Stimulated activated CD8-positive, alpha-beta memory T cell treated with anti-CD3 and anti-CD28 coated beads, Interleukin-12 subunit alpha, Interleukin-12 subunit beta, amount 100 ng/mL, for 1 hour (primary cell): ENCODE results near the gene GPR173.

ENCODE experiments used
- DNase-seq: peaks from one replicate; pipeline ENCODE4 v3.0.0-alpha.2; 2020; ENCODE audit warnings: low read depth

The GPR173 gene, protein sequence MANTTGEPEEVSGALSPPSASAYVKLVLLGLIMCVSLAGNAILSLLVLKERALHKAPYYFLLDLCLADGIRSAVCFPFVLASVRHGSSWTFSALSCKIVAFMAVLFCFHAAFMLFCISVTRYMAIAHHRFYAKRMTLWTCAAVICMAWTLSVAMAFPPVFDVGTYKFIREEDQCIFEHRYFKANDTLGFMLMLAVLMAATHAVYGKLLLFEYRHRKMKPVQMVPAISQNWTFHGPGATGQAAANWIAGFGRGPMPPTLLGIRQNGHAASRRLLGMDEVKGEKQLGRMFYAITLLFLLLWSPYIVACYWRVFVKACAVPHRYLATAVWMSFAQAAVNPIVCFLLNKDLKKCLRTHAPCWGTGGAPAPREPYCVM

DNA sequence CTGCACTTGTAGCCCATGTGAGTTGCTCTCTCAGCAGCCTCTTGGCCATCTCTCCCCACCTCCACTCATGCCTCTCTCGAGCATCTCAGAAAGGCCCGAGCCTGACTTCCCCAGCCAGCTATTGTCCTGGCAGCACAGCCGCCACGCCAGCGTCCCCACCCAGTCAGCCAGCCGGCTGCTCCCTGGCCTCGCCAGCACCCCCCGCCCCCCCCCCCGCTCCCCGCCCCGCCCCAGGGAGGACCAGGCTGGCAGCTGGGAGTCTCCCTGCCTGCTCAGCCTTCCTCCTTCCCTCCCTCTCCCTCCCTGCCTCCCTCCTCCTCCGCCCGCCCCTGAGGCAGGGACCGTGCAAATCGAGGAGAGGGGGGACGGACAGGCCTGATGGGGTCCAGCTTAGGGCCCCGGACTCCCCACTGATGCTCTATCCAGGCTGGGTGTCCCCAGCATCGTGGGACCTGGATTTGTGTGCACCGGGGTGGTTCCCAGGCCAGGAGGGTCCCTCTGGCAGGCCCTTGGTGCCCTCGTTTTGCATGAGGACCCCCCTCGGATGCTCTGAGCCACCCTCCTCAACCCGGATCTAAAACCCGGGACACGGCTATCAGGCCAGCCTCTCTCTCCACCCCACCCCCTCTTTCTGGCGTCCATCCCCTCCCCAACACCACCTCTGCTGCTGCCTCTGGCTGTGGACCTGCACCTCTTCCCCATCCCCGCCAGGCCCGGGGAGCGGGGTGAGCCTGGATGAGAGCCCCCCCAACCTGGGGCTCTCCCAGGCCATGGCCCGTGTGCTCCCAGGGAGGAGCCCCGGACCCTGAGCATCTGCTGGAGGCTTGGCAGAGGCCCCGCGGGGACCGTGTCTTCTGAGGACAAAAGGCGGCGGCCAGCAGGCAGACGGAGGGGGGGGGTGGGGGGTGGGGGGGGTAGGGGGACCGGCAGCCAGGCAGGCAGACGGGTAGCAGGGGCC, at the start of gene GPR173:
TSS of gene GPR173 (plus strand) at position 621 of the 958 bp plus-strand sequence. CDS start 27,833 bp downstream, outside the sequence.
- no peak for DNase-seq

DNA sequence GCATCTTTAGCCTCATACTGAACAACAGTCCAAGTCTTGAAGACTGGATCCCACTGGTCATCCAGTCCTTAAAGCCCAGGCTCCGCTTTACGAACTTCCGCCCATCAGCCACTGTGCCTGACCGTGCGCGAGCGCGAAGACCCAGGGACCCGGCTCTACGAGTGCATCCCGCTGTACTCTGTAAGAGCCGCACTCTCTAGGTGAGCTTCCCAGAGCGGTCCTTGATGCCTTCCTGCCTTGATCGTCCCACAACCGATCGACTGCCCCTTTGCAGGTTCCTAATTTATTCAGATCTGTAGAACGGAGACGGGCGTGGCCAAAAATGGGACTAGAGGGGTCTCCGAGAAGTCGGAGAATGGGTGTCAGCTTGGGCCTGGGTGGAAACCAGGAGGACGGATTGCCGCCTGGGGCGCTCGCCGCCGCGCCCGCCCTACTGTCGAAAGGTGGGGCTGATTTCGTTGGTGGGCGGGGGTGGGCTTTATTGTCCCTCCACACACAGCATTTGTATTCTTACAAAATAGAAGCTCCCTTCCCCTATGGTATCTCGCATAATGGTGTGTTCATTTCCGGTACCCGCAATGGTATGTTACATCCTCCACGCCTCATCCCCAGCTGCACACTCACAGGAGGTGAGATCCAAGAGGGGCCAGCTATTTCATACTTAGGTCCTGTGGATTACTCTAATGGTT, 48.0 kb upstream of the GPR173 start:
- DNase-seq: no peak

DNA sequence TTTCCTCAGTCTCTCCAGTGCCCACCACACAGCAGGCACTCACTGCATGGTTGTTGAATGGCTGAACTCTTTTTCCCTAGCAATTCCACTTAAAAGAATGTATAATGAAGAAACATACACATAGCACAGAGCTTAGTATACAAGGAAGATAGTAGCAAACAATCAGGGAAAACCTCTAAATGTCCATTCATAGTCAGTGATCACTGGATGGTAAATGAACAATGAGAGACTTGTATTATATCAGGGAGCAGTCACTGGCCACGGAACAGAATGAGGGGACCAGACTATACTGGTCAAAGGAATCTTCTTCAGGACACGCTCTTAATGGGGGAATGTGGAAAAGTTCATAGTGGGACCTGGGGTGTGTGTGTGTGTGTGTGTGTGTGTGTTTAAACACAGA, 46.6 kb upstream of the GPR173 start:
- no peak for DNase-seq

DNA sequence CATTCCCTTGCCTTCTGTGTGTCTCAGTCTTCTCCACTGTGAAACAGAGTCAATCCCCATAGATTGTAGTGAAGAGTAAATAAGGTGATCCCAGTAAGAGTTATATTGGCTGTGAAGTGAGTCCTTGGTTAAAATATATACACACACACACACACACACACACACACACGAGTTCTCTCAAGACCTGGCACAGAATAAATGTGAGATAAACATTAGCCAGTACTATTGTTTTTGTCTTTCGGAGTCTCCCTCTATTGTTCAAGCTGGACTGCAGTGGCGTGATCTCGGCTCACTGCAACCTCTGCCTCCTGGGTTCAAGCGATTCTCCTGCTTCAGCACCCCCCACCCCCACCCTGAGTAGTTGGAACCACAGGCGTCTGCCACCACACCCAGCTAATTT, 45.5 kb upstream of the GPR173 start:
- no peak for DNase-seq

DNA sequence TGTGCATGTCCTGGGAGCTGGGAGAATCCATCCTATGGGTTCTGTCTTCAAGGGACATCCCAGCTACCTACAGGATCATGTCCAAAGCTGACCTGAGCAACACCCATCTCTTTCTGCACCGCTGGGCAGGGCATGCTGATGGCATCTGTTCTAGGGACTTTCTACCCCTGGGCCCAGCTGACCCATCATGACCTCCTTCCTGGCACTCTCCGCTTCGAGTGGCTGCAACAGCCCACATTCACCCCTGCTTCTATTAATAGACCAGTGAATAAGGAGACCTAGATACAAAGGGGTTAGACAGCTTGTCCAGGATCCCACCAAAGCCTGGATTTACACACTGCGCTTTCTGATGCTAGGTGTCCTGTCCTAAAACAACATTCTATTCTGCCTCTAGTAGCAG, 44.6 kb upstream of the GPR173 start:
- no peak for DNase-seq

DNA sequence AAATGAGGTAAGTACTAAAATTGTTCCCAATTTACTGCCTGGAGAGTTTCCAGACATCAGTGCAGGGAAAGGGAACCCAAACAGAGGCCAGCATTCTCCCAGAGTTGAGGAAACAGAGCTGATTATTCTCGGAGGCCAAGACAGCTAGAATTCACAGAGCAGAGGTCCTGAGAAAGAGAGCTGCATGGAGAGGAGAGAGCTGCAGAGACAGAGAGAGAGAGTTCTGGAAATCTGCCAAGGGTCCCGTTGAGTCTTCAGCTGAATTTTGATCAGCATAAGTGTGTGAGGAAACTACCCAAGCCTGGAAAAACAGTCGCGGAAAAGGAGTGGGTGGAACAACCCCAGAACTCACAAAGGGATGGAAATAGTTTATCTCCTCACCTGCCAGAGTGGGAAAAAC, 43.8 kb upstream of the GPR173 start:
- no peak for DNase-seq

DNA sequence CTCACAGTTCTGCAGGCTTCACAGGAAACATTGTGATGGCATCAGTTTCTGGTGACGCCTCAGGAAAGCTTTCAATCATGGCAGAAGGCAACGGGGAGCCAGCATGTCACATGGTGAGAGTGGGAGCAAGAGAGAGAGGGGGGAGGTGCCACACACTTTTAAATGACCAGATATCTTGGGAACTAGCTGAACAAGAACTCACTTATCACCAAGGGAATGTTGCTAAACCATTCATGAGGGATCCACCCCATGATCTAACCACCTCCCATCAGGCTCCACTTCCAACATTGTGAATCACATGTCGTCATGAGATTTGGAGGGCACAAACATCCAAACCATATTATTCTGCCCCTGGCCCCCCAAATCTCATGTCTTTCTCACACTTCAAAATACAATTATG, 43.3 kb upstream of the GPR173 start:
- DNase-seq: no peak

DNA sequence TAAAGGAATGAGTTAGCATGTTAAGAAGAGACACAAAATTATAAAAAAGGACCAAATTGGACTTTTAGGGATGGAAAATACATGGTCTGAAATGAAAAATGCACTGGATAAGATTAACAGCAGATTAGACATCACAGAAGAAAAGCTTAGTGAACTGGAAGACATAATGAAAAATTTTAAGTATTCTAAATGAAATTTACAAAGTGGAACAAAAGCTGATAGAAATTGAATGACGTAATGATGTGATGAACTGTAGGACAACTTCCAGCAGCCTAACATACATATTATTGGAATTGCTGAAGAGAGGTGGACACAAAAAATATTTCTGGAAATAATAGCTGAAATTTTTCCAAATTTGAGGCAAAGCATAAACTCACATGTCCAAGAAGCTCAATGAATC, 39.6 kb upstream of the GPR173 start:
- no peak for DNase-seq

DNA sequence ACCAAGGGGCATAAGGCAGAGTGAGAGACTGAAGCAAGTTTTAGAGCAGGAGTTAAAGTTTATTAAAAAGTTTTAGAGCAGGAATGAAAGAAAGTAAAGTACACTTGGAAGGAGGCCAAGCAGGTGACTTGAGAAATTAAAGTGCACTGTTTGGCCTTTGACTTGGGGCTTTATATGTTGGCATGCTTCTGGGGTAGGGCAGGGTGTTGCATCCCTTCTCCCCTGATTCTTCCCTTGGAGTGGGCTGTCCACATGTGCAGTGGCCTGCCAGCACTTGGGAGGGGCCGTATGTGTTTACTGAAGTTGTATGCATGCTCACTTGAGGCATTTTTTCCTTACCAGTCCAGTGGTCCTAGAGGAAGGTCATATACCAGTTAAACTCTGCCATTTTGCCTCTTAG, 35.3 kb upstream of the GPR173 start:
- DNase-seq: no peak

DNA sequence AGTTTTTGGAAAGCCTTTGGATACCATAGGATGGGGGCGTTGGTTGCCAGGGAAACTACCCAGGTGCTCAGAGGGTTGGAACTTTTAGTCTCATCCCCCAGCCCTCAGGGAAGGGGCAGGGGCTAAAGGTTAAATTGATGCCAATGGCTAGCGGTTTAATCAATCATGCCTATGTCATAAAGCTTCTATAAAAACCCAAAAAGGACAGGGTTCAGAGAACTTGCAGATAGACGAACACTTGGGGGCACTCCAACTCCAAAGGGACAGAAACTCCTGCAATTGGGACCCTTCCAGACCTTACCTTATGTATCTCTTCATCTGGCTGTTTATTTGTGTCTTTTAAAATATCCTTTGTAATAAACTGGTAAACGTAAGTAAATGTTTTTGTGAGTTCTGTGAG, 30.0 kb upstream of the GPR173 start:
- DNase-seq: no peak

DNA sequence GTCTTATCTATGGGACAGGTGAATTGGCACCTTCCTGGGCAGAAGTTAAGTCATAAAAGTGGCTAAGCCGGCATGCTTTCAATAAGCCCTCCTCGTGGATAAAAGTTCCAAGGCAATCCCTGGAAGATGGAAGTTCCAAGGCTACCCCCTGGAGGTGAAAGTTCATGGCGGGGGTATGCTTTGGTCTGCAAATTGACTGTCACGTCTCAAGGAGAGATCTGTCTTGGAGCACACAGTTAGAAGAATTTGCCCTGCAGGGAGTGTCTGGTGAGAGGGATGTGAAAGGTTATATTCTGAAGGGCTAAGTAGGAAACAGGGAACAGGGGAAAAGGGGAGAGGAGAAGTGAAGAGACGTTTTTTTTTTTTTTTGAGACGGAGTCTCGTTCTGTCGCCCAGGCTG, 26.2 kb upstream of the GPR173 start:
- DNase-seq: no peak

DNA sequence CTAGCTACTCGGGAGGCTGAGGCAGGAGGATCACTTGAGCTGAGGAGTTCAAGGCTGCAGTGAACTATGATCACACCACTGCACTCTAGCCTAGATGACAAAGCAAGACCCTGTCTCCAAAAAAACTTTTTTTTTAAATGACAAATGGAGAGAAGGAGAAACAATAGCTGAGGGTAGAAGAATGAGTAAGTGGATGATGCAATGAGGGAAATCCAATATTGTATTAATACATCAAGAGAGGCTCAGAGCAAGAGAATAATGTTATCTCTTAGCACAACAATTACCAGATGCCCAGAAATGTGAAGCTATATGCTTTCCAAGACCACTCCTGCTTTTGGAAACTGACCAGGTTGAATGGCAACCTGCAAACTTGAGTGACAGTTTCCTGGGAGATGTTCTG, 19.9 kb upstream of the GPR173 start:
- no peak for DNase-seq

DNA sequence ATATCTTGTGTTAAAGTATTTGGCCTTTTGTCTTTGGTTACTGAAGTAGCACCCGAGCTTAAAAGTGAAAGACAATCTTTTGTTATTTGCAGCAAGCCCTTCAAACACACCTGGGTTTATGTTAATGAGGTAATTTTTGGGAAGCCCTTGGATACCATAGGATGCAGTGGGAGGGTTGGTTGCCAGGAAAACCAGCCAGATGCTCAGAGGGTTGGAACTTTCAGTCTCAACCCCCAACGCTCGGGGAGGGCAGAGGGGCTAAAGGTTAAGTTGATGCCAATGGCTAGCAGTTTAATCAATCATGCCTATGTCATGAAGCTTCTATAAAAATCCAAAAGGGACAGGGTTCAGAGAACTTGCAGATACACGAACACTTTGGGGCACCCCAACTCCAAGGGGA, 17.2 kb upstream of the GPR173 start:
- no peak for DNase-seq

DNA sequence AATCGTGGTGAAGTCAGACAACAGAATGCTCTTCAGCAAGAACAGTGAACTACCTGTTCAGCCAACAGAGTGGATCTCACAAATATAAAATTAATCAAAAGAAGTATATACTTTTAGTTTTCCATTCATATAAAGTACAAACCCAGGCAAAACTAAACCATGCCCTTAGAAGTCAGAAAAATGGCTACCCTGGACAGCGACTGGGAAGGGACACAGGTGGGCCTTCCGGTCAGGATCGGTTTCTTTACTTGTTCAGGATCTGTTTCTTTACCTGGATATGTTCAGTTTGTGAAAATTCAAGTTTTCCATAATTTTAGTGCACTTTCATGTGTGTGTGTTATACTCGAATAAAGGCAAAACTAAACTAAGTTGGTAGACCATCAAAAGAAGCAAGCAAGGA, 12.4 kb upstream of the GPR173 start:
- no peak for DNase-seq

DNA sequence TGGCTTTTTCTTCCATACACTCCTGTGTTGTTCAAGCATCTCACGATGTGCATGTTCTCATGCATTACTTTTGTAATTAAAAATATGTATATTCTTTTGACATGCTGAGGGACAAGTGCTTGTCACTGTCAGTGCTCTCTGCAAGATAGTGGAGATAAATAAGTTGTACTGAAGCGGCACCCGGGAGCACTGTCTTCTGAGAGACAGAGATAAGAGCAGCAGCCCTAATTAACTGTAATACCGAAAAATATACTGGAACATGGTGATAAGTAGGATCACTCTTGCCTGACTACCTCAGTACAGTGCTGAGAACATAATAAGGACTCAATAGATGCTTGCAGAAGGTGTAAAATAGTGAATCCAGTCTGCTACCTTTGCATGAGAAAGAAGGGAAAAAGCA, 9.4 kb upstream of the GPR173 start:
- no peak for DNase-seq

DNA sequence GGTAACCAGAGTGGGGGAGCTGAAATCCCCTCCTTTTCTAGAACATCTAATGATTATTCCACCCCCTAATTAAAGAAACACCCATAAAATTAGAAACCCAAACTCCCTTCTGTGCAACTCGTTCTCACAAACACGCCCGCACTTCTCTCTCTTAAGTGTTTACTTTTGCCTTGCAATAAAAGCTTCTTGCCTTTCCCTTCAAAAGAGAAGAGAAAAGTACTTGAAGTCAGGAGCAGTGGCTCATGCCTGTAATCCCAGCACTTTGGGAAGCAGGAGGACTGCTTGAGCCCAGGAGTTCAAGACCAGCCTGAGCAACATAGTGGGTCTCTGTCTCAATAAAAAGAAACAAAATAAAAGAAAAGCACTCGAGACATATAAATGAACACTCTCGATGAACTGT, 3.6 kb upstream of the GPR173 start:
- DNase-seq: no peak

DNA sequence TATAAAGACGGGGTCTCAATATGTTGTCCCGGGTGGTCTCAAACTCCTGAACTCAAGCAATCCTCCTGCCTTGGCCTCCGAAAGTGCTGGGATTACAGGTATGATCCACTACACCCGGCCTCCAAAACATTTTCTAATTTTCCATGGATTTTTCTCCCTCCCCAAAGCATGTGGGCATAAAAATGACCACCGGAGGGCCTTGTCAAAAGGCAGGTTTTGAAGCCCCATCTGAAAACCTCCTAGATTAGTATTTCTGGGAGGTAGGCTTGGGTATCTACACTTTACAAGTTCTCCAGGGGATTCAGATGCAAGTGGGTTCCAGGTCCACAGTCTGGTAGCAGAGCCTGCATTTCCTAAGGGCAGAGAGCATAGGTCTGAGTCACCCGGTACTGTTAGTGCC, 1.4 kb upstream of the GPR173 start:
- no peak for DNase-seq

DNA sequence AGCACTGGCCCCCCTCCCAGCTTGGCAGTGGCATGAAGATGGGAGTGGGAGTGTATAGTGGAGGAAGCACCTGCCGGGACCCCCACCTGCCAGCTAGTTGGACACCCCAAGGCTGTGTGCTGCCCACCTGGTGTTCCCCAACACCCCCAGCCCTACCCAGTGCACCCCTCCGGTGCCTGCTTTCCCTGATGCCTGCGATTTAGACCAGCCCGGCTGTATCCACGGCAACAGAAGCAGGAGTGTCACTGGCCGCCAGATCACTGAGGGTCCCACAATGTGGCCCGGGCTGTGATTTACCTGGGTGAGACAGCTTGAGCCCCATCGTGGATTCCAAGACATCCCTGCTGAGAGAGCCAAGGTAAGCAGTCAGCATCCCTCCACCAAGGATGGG, 533 bp downstream of the GPR173 start:
- no peak for DNase-seq

DNA sequence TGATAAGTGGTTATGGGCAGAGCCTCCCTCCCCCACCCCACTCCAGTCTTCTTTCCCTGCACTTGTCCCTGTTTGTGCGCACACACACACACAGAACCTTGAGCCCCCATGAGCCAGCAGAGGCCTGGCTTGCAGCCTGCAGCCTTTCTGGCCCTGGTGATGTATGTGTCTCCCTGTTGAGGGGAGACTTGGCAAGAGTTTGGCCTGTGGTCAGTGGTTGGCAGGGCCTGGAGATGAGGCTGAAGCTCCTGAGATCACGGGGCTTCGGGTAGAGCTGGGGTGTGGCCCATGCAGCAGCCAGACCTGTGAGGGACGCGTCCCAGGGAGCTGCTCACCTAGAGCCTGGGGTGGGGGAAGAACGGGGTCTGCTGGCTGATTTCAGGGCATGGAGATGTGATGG, 2.3 kb downstream of the GPR173 start:
- no peak for DNase-seq

DNA sequence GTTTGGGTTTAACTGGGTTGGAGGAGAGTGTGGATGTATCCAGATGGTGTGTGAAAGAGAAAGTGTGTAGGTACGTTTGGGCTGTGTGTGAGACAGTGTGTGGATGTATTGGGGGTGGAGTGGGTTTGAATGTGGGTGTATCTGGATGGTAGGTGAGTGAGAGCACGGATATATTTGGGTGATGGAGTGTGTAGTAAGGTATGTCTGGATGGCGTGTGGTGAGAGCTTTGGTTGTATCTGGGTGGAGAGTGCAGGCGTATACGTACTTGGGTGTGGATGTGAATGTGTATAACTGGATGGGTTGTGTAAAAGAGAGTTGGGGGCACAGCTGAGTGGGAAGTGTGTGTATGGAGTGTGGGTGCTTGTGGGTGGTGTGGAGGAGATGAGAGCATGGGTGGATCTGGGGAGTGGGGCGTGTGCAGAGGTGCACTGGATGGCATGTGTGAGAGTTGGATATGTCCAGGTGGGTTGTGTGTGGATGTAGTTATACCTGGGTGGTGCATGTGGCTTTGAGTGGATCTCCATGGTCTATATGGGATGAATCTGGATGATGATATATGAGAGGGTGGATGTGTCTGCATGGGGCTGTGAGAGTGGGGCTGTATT, 6.8 kb downstream of the GPR173 start:
- no peak for DNase-seq

DNA sequence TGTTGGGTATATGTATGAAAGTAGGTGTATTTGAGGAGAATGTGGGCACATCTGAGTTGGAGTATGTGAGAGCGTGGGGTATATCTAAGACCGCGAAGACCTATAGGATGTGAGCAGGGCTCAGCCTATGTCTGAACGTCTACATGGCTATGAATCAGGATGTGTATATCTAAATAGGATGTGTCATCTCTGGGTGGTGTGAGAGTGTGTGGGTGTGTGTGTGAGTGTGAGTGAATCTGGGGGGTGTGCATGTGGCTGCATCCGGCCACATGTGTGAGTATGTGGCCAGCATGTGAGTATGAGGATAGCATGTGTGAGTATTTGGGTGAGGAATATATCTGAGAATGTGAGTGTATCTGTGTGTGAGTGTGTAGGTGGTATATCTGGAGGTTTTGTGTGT, 7.7 kb downstream of the GPR173 start:
- DNase-seq: no peak

DNA sequence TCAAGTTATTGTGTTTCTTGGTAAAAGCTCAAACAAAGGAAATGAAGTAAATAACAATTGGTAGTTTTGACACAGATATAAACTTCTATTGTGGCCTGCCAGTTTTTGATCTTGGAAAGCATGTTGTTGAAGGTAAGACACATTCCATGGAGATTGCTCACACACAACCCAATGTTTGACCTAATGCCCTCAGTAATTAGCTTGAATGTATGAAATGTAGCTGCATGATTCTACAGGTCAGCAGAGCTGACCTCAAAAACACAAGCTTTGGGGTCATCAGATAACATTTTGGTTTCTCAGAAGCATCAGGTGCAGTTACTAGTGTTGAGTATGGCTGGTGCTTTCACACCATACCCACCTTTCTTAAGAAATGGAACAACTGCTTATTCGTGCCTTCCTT, 16.5 kb downstream of the GPR173 start:
- DNase-seq: no peak
